CD4-positive, alpha-beta T cell treated with Interferon gamma for 1 hour (primary cell): ENCODE measurements around the gene HMCN1.

ENCODE experiments used
- DNase-seq: peaks from one replicate; pipeline ENCODE4 v3.0.0-alpha.2; 2020

HMCN1 gene

GRCh38 chr1:186212568-186213224 is 478.5 kb downstream of the HMCN1 start:
- DNase-seq, result no peak

- no peak for DNase-seq
Observed at GRCh38 chr1:186213225-186213607, 479.0 kb downstream of the HMCN1 start.

- DNase-seq, result no peak
Observed at GRCh38 chr1:186214791-186215190, 480.6 kb downstream of the HMCN1 start.

GRCh38 chr1:186215636-186216035 is 481.4 kb downstream of the HMCN1 start:
- no peak for DNase-seq

- no peak for DNase-seq
Observed at GRCh38 chr1:186218654-186219352, 484.6 kb downstream of the HMCN1 start.

- DNase-seq, result no peak
Observed at GRCh38 chr1:186220067-186220466, 485.9 kb downstream of the HMCN1 start.

- no peak for DNase-seq
Observed at GRCh38 chr1:186220911-186221310, 486.7 kb downstream of the HMCN1 start.

GRCh38 chr1:186225096-186225495 is 490.9 kb downstream of the HMCN1 start:
- DNase-seq, result no peak

- no peak for DNase-seq
Observed at GRCh38 chr1:186228749-186229148, 494.6 kb downstream of the HMCN1 start.

GRCh38 chr1:186231861-186232436 is 497.8 kb downstream of the HMCN1 start:
- no peak for DNase-seq

GRCh38 chr1:186234976-186235686 is 500.9 kb downstream of the HMCN1 start:
- no peak for DNase-seq

- no peak for DNase-seq
Observed at GRCh38 chr1:186235696-186236095, 501.5 kb downstream of the HMCN1 start.

GRCh38 chr1:186236921-186237320 is 502.7 kb downstream of the HMCN1 start:
- no peak for DNase-seq

GRCh38 chr1:186239171-186239570 is 505.0 kb downstream of the HMCN1 start:
- DNase-seq, result no peak

GRCh38 chr1:186240436-186240835 is 506.2 kb downstream of the HMCN1 start:
- no peak for DNase-seq
